GM20000 (cell line): ENCODE measurements around the gene EPB41L3.

Source experiments
- DNase-seq: peaks from one replicate; pipeline ENCODE4 v3.0.0; 2012; ENCODE audit warnings: low spot score
- CTCF ChIP-seq: IDR thresholded peaks from 2 replicates; pipeline ENCODE4 v1.5.1; 2012; ENCODE audit warnings: mild to moderate bottlenecking, control low read depth; ENCODE audit errors: extremely low read depth, missing control alignments

Gene EPB41L3

GRCh38 chr18:5452943-5453443 lies 90.8 kb downstream of the EPB41L3 start:
- no peak for DNase-seq
- no peak for TF ChIP-seq CTCF

- no peak for TF ChIP-seq CTCF
- DNase-seq: no peak
Observed at GRCh38 chr18:5451871-5452270, 91.9 kb downstream of the EPB41L3 start.

GRCh38 chr18:5451150-5451549 lies 92.6 kb downstream of the EPB41L3 start:
- no peak for TF ChIP-seq CTCF
- no peak for DNase-seq

- DNase-seq: no peak
- TF ChIP-seq CTCF: no peak
Observed at GRCh38 chr18:5449858-5450509, 93.8 kb downstream of the EPB41L3 start.

GRCh38 chr18:5447442-5447841 lies 96.4 kb downstream of the EPB41L3 start:
- DNase-seq: no peak
- no peak for TF ChIP-seq CTCF

- DNase-seq: peak; percentile 4
- TF ChIP-seq CTCF: no peak
Observed at GRCh38 chr18:5444847-5445246, 99.0 kb downstream of the EPB41L3 start.

GRCh38 chr18:5444269-5444668 lies 99.5 kb downstream of the EPB41L3 start:
- no peak for DNase-seq
- no peak for TF ChIP-seq CTCF
